Activated CD4-positive, alpha-beta T cell treated with anti-CD3 and anti-CD28 coated beads, Interleukin-2, Interleukin-4, amounts not matched to agents 100 ng/mL and 50 ng/mL, durations not matched to agents 16 hours and 8 hours (primary cell): ENCODE results near the gene RHEBL1.
"Not testable (repeated sequence)": the region's sequence is repeated elsewhere in the genome, so short reads cannot be mapped to it uniquely, and the experiment has no call there.

ENCODE experiments used
- DNase-seq: peaks from one replicate; pipeline ENCODE4 v3.0.0-alpha.2; 2020; ENCODE audit warnings: low spot score

Gene RHEBL1

GRCh38 chr12:49089821-49090773 lies 20.3 kb upstream of the RHEBL1 start:
- peak; percentile 37 for DNase-seq

GRCh38 chr12:49088932-49089330 lies 19.2 kb upstream of the RHEBL1 start:
- no peak for DNase-seq

GRCh38 chr12:49088150-49088931 lies 18.6 kb upstream of the RHEBL1 start:
- peak; percentile 88 for DNase-seq

- no peak for DNase-seq
Measured at GRCh38 chr12:49086116-49086515, 16.3 kb upstream of the RHEBL1 start.

- no peak for DNase-seq
Measured at GRCh38 chr12:49084438-49084837, 14.7 kb upstream of the RHEBL1 start.

- DNase-seq: no peak
Measured at GRCh38 chr12:49079793-49080192, 10.0 kb upstream of the RHEBL1 start.

- no peak for DNase-seq
Measured at GRCh38 chr12:49070971-49071370, 1.2 kb upstream of the RHEBL1 start.

- DNase-seq: no peak
Measured at GRCh38 chr12:49068879-49069506, 786 bp downstream of the RHEBL1 start.

- no peak for DNase-seq
Measured at GRCh38 chr12:49066120-49066519, 3.7 kb downstream of the RHEBL1 start.

- DNase-seq: no peak
Measured at GRCh38 chr12:49064767-49065152, 5.0 kb downstream of the RHEBL1 start.

- not testable (repeated sequence) for DNase-seq
Measured at GRCh38 chr12:49061916-49062315, 7.9 kb downstream of the RHEBL1 start.

GRCh38 chr12:49061157-49061650 lies 8.6 kb downstream of the RHEBL1 start:
- DNase-seq: no peak

- DNase-seq: peak; percentile 91
Measured at GRCh38 chr12:49060237-49061156, 9.3 kb downstream of the RHEBL1 start, which contains the start of gene KMT2D. TSS of gene KMT2D (minus strand) at chr12:49060794. CDS start at chr12:49055324, 5,470 bp downstream.

GRCh38 chr12:49059299-49060171 lies 10.2 kb downstream of the RHEBL1 start:
- DNase-seq: no peak

- no peak for DNase-seq
Measured at GRCh38 chr12:49059045-49059298, 10.8 kb downstream of the RHEBL1 start.

- no peak for DNase-seq
Measured at GRCh38 chr12:49058366-49059044, 11.3 kb downstream of the RHEBL1 start.

- DNase-seq: no peak
Measured at GRCh38 chr12:49057888-49058287, 11.9 kb downstream of the RHEBL1 start.

- DNase-seq: peak; percentile 83
Measured at GRCh38 chr12:49055978-49056754, 13.6 kb downstream of the RHEBL1 start.

GRCh38 chr12:49055092-49055491 lies 14.7 kb downstream of the RHEBL1 start:
- no peak for DNase-seq
